ENCODE measurements around the gene PDZD4. TPM values are rescaled to one million over a fixed set of nuclear protein-coding genes. Genes with fewer than 3 reads are reported as not detected.

The PDZD4 gene
- total RNA-seq, 3 donors from 2014 or later (not counting 1 experiment from before 2014, with no cell fraction given) = 101 to 177 (median 157) TPM

DNA sequence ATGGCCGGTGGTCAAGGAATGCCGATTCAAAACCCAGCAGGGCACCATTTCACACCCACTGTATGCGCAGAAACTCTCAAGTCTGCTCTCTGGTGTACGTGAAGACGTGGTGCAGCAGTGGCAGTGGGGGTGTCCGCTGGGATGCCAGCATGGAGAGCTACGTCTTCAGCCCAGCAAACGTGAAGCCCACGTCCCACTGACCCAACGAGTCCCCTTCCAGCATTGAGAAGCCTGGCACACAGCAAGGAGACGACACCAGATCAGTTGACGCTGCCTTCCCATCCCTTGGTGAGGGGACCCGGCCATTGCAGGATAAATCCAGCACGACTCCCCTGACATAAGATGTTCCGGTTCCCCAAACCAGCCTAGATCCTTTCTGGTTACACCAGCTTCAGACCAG lies 68.5 kb downstream of the PDZD4 start:
- intact Hi-C loops (cut with micrococcal nuclease) = loop anchor here (5.0 kb wide), 1 partner anchor 205 kb away; no protein-coding TSS in a partner anchor
- TF ChIP-seq, protein P1, sequence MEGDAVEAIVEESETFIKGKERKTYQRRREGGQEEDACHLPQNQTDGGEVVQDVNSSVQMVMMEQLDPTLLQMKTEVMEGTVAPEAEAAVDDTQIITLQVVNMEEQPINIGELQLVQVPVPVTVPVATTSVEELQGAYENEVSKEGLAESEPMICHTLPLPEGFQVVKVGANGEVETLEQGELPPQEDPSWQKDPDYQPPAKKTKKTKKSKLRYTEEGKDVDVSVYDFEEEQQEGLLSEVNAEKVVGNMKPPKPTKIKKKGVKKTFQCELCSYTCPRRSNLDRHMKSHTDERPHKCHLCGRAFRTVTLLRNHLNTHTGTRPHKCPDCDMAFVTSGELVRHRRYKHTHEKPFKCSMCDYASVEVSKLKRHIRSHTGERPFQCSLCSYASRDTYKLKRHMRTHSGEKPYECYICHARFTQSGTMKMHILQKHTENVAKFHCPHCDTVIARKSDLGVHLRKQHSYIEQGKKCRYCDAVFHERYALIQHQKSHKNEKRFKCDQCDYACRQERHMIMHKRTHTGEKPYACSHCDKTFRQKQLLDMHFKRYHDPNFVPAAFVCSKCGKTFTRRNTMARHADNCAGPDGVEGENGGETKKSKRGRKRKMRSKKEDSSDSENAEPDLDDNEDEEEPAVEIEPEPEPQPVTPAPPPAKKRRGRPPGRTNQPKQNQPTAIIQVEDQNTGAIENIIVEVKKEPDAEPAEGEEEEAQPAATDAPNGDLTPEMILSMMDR (IDR thresholded peaks at IDR 0.05) = no peak
- 86% methylated on average over 15 of the region's 15 CpGs for WGBS (ENCODE audit: insufficient coverage)

DNA sequence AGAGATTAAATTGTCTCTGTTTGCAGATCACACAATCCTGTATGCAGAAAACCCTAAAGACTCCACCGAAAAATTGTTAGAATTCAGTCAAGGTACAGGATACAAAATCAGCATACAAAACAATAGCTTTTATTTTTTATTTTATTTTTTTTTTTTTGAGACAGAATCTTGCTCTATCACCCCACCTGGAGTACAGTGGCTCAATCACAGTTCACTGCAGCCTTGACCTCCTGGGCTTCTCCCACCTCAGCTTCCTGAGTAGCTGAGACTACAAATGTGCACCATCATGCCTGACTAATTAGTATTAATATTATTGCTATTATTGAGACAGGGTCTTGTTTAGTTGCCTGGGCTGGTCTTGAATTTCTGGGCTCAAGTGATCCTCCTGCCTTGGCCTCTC lies 75.2 kb downstream of the PDZD4 start:
- no peaks in the 10 kb centered on the region for H3K9me3 Mint-ChIP-seq
- no peak overlapping the region for H3K27ac Mint-ChIP-seq
- DNase-seq = no peak
- H3K4me1 Mint-ChIP-seq = no peaks in the 10 kb centered on the region
- H3K9me3 ChIP-seq (ENCODE audit: control insufficient read depth, insufficient read depth, low read length) = no peaks in the 10 kb centered on the region
- H3K36me3 Mint-ChIP-seq = no peaks in the 10 kb centered on the region
- H3K27me3 Mint-ChIP-seq (ENCODE audit: low read depth in 2 of 2) = peaks cover 0 to 18% of the 10 kb centered on the region in 2 donors
- H3K4me1 ChIP-seq (ENCODE audit: control insufficient read depth, insufficient read depth, low read length) = no peaks in the 10 kb centered on the region
- H3K4me3 Mint-ChIP-seq = no peak overlapping the region
- no peak overlapping the region for H3K4me3 ChIP-seq (ENCODE audit: low read length)
- no peaks in the 10 kb centered on the region for H3K36me3 ChIP-seq (ENCODE audit: control insufficient read depth, insufficient read depth, low read length)
- no CpG with 5 or more reads among the region's 1 CpG for WGBS (ENCODE audit: insufficient coverage)
- no peak for ATAC-seq
- no peak overlapping the region for H3K27ac ChIP-seq (ENCODE audit: low read length)
- intact Hi-C loops (cut with micrococcal nuclease) = no loop called here
- no peaks in the 10 kb centered on the region for H3K27me3 ChIP-seq (ENCODE audit: control insufficient read depth, insufficient read depth, low read length)
- TF ChIP-seq, protein P1 (IDR thresholded peaks at IDR 0.05) = no peak

More for the DNA sequence above, 68.5 kb downstream of the PDZD4 start:
- H3K4me1 ChIP-seq (ENCODE audit: control insufficient read depth, insufficient read depth, low read length) = peaks cover 12% of the 10 kb centered on the region
- H3K4me3 ChIP-seq (ENCODE audit: low read length) = no peak overlapping the region
- ATAC-seq (no peak), DNase-seq (no peak)
- H3K4me3 Mint-ChIP-seq = no peak overlapping the region
- H3K9me3 Mint-ChIP-seq = no peaks in the 10 kb centered on the region
- no peak overlapping the region for H3K27ac Mint-ChIP-seq
- H3K27me3 ChIP-seq (ENCODE audit: control insufficient read depth, insufficient read depth, low read length) = no peaks in the 10 kb centered on the region
- H3K4me1 Mint-ChIP-seq = peaks cover 0 to 14% of the 10 kb centered on the region in 2 donors
- H3K27ac ChIP-seq (ENCODE audit: low read length) = no peak overlapping the region
- H3K36me3 ChIP-seq (ENCODE audit: control insufficient read depth, insufficient read depth, low read length) = no peaks in the 10 kb centered on the region
- no peaks in the 10 kb centered on the region for H3K36me3 Mint-ChIP-seq
- peaks cover 0 to 8% of the 10 kb centered on the region in 2 donors for H3K27me3 Mint-ChIP-seq (ENCODE audit: low read depth in 2 of 2)
- no peaks in the 10 kb centered on the region for H3K9me3 ChIP-seq (ENCODE audit: control insufficient read depth, insufficient read depth, low read length)

Other genes with a start within 250 kb of the PDZD4 start
- gene CCNQ, start 231.4 kb downstream of the PDZD4 start, total RNA-seq = 10 to 100 TPM in 2 of 3 donors, 1 to 10 TPM in 1; 9.0 to 17.2 (median 12.5) TPM
- gene DUSP9, start 183.3 kb downstream of the PDZD4 start, total RNA-seq = not detected
- gene PNCK, start 156.7 kb downstream of the PDZD4 start, total RNA-seq = 1 to 10 TPM in 1 of 3 donors, under 1 TPM in 2; 0.66 to 1.1 (median 0.97) TPM
- 1 to 10 TPM in 2 of 3 donors, under 1 TPM in 1; 0.77 to 2.5 (median 1.4) TPM for gene SLC6A8, start 142.6 kb downstream of the PDZD4 start, total RNA-seq
- gene BCAP31, start 106.2 kb downstream of the PDZD4 start, total RNA-seq = 100 to 1,000 TPM; 109 to 131 (median 119) TPM
- 10 to 100 TPM; 12.2 to 13.9 (median 13.8) TPM for gene ABCD1, start 105.7 kb downstream of the PDZD4 start, total RNA-seq
- gene PLXNB3, start 66.3 kb downstream of the PDZD4 start, total RNA-seq = 1 to 10 TPM in 2 of 3 donors, not detected in 1; 1.2 to 1.3 TPM
- not detected for gene SRPK3, start 49.5 kb downstream of the PDZD4 start, total RNA-seq
- 10 to 100 TPM; 70.1 to 76.5 (median 71.1) TPM for gene IDH3G, start 36.2 kb downstream of the PDZD4 start, total RNA-seq
- 100 to 1,000 TPM; 160 to 280 (median 189) TPM for gene SSR4, start 35.9 kb downstream of the PDZD4 start, total RNA-seq
- gene L1CAM, start 55.6 kb upstream of the PDZD4 start, total RNA-seq = under 1 TPM in 2 of 3 donors, not detected in 1; 0.23 to 0.98 TPM
- gene AVPR2, start 74.1 kb upstream of the PDZD4 start, total RNA-seq = not detected
- 100 to 1,000 TPM; 352 to 398 (median 384) TPM for gene ARHGAP4, start 95.7 kb upstream of the PDZD4 start, total RNA-seq
- 10 to 100 TPM; 63.4 to 82.3 (median 73.1) TPM for gene NAA10, start 104.5 kb upstream of the PDZD4 start, total RNA-seq
- gene RENBP, start 114.1 kb upstream of the PDZD4 start, total RNA-seq = 10 to 100 TPM; 14.3 to 17.1 (median 15.2) TPM
- gene HCFC1, start 141.3 kb upstream of the PDZD4 start, total RNA-seq = 10 to 100 TPM; 65.2 to 76.7 (median 67.5) TPM
- 1 to 10 TPM; 1.2 to 4.3 (median 1.4) TPM for gene TMEM187, start 142.2 kb upstream of the PDZD4 start, total RNA-seq
- gene IRAK1, start 189.4 kb upstream of the PDZD4 start, total RNA-seq = 100 to 1,000 TPM in 2 of 3 donors, 10 to 100 TPM in 1; 87.5 to 114 (median 107) TPM